ENCODE results near the gene MSANTD2.

Gene MSANTD2

GRCh38 chr11:124769806-124770774 lies 30.1 kb downstream of the MSANTD2 start:
- no peak for DNase-seq
- TF ChIP-seq POLR2A (IDR thresholded peaks at IDR 0.05; ENCODE audit: low read length) (no peak), GATA1 (IDR thresholded peaks at IDR 0.05; ENCODE audit: low read depth, low read length) (no peak)

GRCh38 chr11:124768914-124769313 lies 31.3 kb downstream of the MSANTD2 start:
- DNase-seq = no peak
- TF ChIP-seq GATA1 (IDR thresholded peaks at IDR 0.05; ENCODE audit: low read depth, low read length) = no peak
- TF ChIP-seq POLR2A (IDR thresholded peaks at IDR 0.05; ENCODE audit: low read length) = no peak

GRCh38 chr11:124766156-124766555 lies 34.0 kb downstream of the MSANTD2 start:
- TF ChIP-seq POLR2A (IDR thresholded peaks at IDR 0.05; ENCODE audit: low read length) = no peak
- DNase-seq = no peak

- peak; percentile 78 to 87 for DNase-seq
- no peak for TF ChIP-seq GATA1 (IDR thresholded peaks at IDR 0.05; ENCODE audit: low read depth, low read length)
- TF ChIP-seq POLR2A (IDR thresholded peaks at IDR 0.05; ENCODE audit: low read length) = no peak
Measured at GRCh38 chr11:124763156-124763947, 36.9 kb downstream of the MSANTD2 start.

- TF ChIP-seq GATA1 (IDR thresholded peaks at IDR 0.05; ENCODE audit: low read depth, low read length) (no peak), POLR2A (IDR thresholded peaks at IDR 0.05; ENCODE audit: low read length) (no peak)
- peak in 1 of 2 experiments; percentile 55 for DNase-seq
Measured at GRCh38 chr11:124762624-124763155, 37.5 kb downstream of the MSANTD2 start.

GRCh38 chr11:124762105-124762623 lies 38.0 kb downstream of the MSANTD2 start, which contains the start of gene ESAM:
Gene ESAM, minus strand, starts transcription at chr11:124762290. Its CDS starts 136 bp downstream, at chr11:124762154.
- DNase-seq = peak; percentile 72 to 76
- TF ChIP-seq GATA1 (IDR thresholded peaks at IDR 0.05; ENCODE audit: low read depth, low read length) (no peak), POLR2A (IDR thresholded peaks at IDR 0.05; ENCODE audit: low read length) (no peak)

- TF ChIP-seq GATA1 (IDR thresholded peaks at IDR 0.05; ENCODE audit: low read depth, low read length) = no peak
- no peak for TF ChIP-seq POLR2A (IDR thresholded peaks at IDR 0.05; ENCODE audit: low read length)
- peak in 1 of 2 experiments; percentile 15 for DNase-seq
Measured at GRCh38 chr11:124761301-124762104, 38.7 kb downstream of the MSANTD2 start.

GRCh38 chr11:124760806-124761205 lies 39.4 kb downstream of the MSANTD2 start:
- no peak for TF ChIP-seq POLR2A (IDR thresholded peaks at IDR 0.05; ENCODE audit: low read length)
- no peak for TF ChIP-seq GATA1 (IDR thresholded peaks at IDR 0.05; ENCODE audit: low read depth, low read length)
- no peak for DNase-seq

- TF ChIP-seq GATA1 (IDR thresholded peaks at IDR 0.05; ENCODE audit: low read depth, low read length) = no peak
- TF ChIP-seq POLR2A (IDR thresholded peaks at IDR 0.05; ENCODE audit: low read length) = no peak
- DNase-seq = no peak
Measured at GRCh38 chr11:124760205-124760652, 40.0 kb downstream of the MSANTD2 start.

GRCh38 chr11:124759266-124760204 lies 40.7 kb downstream of the MSANTD2 start:
- DNase-seq = no peak
- no peak for TF ChIP-seq POLR2A (IDR thresholded peaks at IDR 0.05; ENCODE audit: low read length)
- no peak for TF ChIP-seq GATA1 (IDR thresholded peaks at IDR 0.05; ENCODE audit: low read depth, low read length)

- TF ChIP-seq GATA1 (IDR thresholded peaks at IDR 0.05; ENCODE audit: low read depth, low read length) = no peak
- no peak for TF ChIP-seq POLR2A (IDR thresholded peaks at IDR 0.05; ENCODE audit: low read length)
- DNase-seq = peak; percentile 71 to 72
Measured at GRCh38 chr11:124758355-124759265, 41.6 kb downstream of the MSANTD2 start.

Measured in erythroblast (primary cell).